22Rv1 (cell line): Measurements from ENCODE around the gene CYP2W1.

ENCODE experiments used
- ZFX ChIP-seq: fragments of 450-650 bp; IDR thresholded peaks from 2 replicates; pipeline ENCODE4 v1.6.1; 2017; ENCODE audit warnings: antibody characterized with exemption, borderline replicate concordance
- TF ChIP-seq, protein P1 (sequence below): fragments of 450-650 bp; IDR thresholded peaks from 2 replicates; pipeline ENCODE4 v1.5.1; 2017; ENCODE audit warnings: mild to moderate bottlenecking

DNA sequence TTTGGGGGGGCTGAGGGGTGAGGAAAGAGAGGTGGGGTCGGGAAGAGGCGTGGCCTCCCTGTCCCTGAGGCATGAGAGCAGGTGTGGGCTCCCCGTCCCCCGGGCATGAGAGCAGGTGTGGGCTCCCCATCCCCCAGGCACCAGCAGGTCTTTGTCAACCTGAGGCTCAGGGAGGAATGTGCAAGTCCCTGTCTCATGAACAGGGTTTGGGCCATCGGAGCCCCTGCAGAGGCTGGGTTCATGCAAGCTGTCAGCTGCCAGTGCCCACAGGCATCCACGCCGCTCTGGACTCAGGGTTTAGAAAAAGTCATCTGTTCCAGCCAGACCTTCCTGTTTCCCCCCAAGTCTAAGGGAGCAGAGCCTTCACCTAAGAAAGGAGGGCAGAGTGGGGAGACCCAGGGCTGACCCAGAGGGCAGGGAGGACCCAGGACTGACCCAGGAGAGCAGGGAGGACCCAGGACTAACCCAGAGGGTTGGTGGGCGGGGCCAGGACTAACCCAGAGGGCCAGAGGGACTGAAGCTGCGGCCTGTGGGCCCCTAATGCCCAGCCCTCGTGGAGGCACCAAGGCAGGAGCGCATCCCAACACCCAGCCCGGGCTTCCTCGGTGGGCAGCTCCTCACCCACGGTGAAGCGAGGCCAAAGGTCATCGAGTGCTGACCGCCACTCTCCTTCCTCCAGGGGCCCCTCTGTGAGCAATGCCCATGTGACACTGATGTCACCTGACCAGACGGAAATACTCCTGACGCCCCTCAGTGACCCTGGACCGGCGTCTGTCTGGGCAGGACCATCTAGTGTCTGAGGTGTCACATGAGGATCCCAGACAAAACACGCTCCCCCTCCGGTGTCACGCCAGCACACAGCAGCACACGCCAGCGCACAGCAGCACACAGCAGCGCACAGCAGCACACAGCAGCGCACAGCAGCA is 32.5 kb downstream of the CYP2W1 start:
- TF ChIP-seq, protein P1, sequence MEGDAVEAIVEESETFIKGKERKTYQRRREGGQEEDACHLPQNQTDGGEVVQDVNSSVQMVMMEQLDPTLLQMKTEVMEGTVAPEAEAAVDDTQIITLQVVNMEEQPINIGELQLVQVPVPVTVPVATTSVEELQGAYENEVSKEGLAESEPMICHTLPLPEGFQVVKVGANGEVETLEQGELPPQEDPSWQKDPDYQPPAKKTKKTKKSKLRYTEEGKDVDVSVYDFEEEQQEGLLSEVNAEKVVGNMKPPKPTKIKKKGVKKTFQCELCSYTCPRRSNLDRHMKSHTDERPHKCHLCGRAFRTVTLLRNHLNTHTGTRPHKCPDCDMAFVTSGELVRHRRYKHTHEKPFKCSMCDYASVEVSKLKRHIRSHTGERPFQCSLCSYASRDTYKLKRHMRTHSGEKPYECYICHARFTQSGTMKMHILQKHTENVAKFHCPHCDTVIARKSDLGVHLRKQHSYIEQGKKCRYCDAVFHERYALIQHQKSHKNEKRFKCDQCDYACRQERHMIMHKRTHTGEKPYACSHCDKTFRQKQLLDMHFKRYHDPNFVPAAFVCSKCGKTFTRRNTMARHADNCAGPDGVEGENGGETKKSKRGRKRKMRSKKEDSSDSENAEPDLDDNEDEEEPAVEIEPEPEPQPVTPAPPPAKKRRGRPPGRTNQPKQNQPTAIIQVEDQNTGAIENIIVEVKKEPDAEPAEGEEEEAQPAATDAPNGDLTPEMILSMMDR = no peak
- no peak for TF ChIP-seq ZFX
